OCI-LY3 (cell line): ENCODE results near the gene NUDT6.

ENCODE experiments used
- H2AFZ ChIP-seq: fragments of 200-600, 300-600 bp; shearing (Covaris generic); 2 replicates; pipeline ENCODE4 v1.6.0; 2014; ENCODE audit warnings: antibody characterized with exemption, low read depth, low read length
- H3K27ac ChIP-seq: fragments of 200-600, 300-600 bp; sonication (generic); 2 replicates; pipeline ENCODE4 v1.5.1; 2014; ENCODE audit warnings: mild to moderate bottlenecking, low read length, moderate library complexity, mixed read lengths
- H3K27me3 ChIP-seq: fragments of 200-600, 300-600 bp; sonication (generic); 2 replicates; pipeline ENCODE4 v1.6.1; 2014; ENCODE audit warnings: low read depth, low read length, mixed read lengths
- H3K36me3 ChIP-seq: fragments of 200-600, 300-600 bp; sonication (generic); replicated peaks from 2 replicates; pipeline ENCODE3; 2014; ENCODE audit warnings: low read depth, low read length, mixed read lengths
- H3K4me1 ChIP-seq: fragments of 300-600, 200-600 bp; sonication (generic); 2 replicates; pipeline ENCODE4 v1.6.1; 2014; ENCODE audit warnings: low read length, mixed read lengths
- H3K4me2 ChIP-seq: fragments of 200-600, 300-600 bp; sonication (generic); 2 replicates; pipeline ENCODE4 v1.6.1; 2014; ENCODE audit warnings: low read length, mixed read lengths
- H3K4me3 ChIP-seq: fragments of 300-600, 200-600 bp; sonication (generic); 2 replicates; pipeline ENCODE4 v1.5.1; 2014; ENCODE audit warnings: antibody characterized with exemption, mild to moderate bottlenecking, low read length, moderate library complexity
- H3K79me2 ChIP-seq: fragments of 300-600, 200-600 bp; shearing (Covaris generic); 2 replicates; pipeline ENCODE4 v1.6.1; 2014; ENCODE audit warnings: mild to moderate bottlenecking, low read length, mixed read lengths
- H3K9ac ChIP-seq: fragments of 300-600, 200-600 bp; shearing (Covaris generic); 2 replicates; pipeline ENCODE4 v1.6.0; 2014; ENCODE audit warnings: mild to moderate bottlenecking, low read length, moderate library complexity
- H3K9me3 ChIP-seq: fragments of 200-600, 300-600 bp; shearing (Covaris generic); 2 replicates; pipeline ENCODE4 v1.6.1; 2014; ENCODE audit warnings: low read length, mixed read lengths; ENCODE audit not compliant: insufficient read depth
- H4K20me1 ChIP-seq: fragments of 200-600, 300-600 bp; sonication (generic); 2 replicates; pipeline ENCODE4 v1.6.1; 2016; ENCODE audit warnings: low read length, mixed read lengths; ENCODE audit not compliant: insufficient read depth
- CTCF ChIP-seq: fragments of 200-600, 300-600 bp; sonication (generic); IDR thresholded peaks from 2 replicates; pipeline ENCODE4 v1.5.1; 2014; ENCODE audit warnings: antibody characterized with exemption, low read length, low read depth
- EZH2phosphoT487 ChIP-seq: fragments of 200-600 bp; shearing (Covaris generic); IDR thresholded peaks from 2 replicates; pipeline ENCODE4 v1.6.1; 2018; ENCODE audit warnings: antibody characterized with exemption, mixed run types, low read depth

NUDT6 gene

GRCh38 chr4:122958505-122958904, 36.1 kb upstream of the NUDT6 start:
- H3K4me3 ChIP-seq, result no peak overlapping the region
- H2AFZ ChIP-seq, result no peak overlapping the region
- peaks cover 10% of the 10 kb centered on the region for H3K36me3 ChIP-seq
- H3K27me3 ChIP-seq, result no peaks in the 10 kb centered on the region
- no peak overlapping the region for H3K4me2 ChIP-seq
- H3K27ac ChIP-seq, result no peak overlapping the region
- H3K9me3 ChIP-seq, result no peaks in the 10 kb centered on the region
- no peak overlapping the region for H3K9ac ChIP-seq
- no peaks in the 10 kb centered on the region for H3K79me2 ChIP-seq
- H4K20me1 ChIP-seq, result no peaks in the 10 kb centered on the region
- TF ChIP-seq EZH2phosphoT487 (no peak), CTCF (no peak)
- no peaks in the 10 kb centered on the region for H3K4me1 ChIP-seq

GRCh38 chr4:122953924-122954323, 31.5 kb upstream of the NUDT6 start:
- no peaks in the 10 kb centered on the region for H3K27me3 ChIP-seq
- H3K9ac ChIP-seq, result no peak overlapping the region
- no peak for TF ChIP-seq CTCF
- no peak for TF ChIP-seq EZH2phosphoT487
- no peaks in the 10 kb centered on the region for H3K4me1 ChIP-seq
- H3K4me2 ChIP-seq, result no peak overlapping the region
- no peaks in the 10 kb centered on the region for H3K79me2 ChIP-seq
- peaks cover 39% of the 10 kb centered on the region for H3K36me3 ChIP-seq
- no peak overlapping the region for H2AFZ ChIP-seq
- H3K9me3 ChIP-seq, result no peaks in the 10 kb centered on the region
- H3K4me3 ChIP-seq, result no peak overlapping the region
- H3K27ac ChIP-seq, result no peak overlapping the region
- H4K20me1 ChIP-seq, result no peaks in the 10 kb centered on the region

- Histone ChIP-seq H3K79me2 (no peaks in the 10 kb centered on the region), H4K20me1 (no peaks in the 10 kb centered on the region), H3K9ac (no peak overlapping the region), H3K36me3 (peaks cover 39% of the 10 kb centered on the region), H3K4me2 (no peak overlapping the region), H3K4me3 (no peak overlapping the region), H3K27ac (no peak overlapping the region), H3K9me3 (no peaks in the 10 kb centered on the region), H3K4me1 (no peaks in the 10 kb centered on the region), H2AFZ (no peak overlapping the region), H3K27me3 (no peaks in the 10 kb centered on the region)
- TF ChIP-seq CTCF, result no peak
- no peak for TF ChIP-seq EZH2phosphoT487
Measured at GRCh38 chr4:122952028-122952427, 29.6 kb upstream of the NUDT6 start.

- Histone ChIP-seq H3K36me3 (peaks cover 30% of the 10 kb centered on the region), H3K4me1 (no peaks in the 10 kb centered on the region), H3K4me3 (no peak overlapping the region), H3K79me2 (no peaks in the 10 kb centered on the region), H4K20me1 (no peaks in the 10 kb centered on the region), H3K9ac (no peak overlapping the region), H3K4me2 (no peak overlapping the region), H2AFZ (no peak overlapping the region), H3K27ac (no peak overlapping the region), H3K9me3 (no peaks in the 10 kb centered on the region), H3K27me3 (no peaks in the 10 kb centered on the region)
- no peak for TF ChIP-seq CTCF
- TF ChIP-seq EZH2phosphoT487, result no peak
Measured at GRCh38 chr4:122948671-122949070, 26.3 kb upstream of the NUDT6 start.
